Osteocyte (in vitro differentiated cells): ENCODE data around the gene CLMN. TPM values are rescaled to one million over a fixed set of nuclear protein-coding genes. Genes with fewer than 3 reads are reported as not detected.
A peak's percentile ranks its signal among the peaks of the same experiment; 100 is the strongest.

Source experiments
- DNase-seq: peaks from one replicate; pipeline ENCODE4 v3.0.0; 2021; ENCODE audit warnings: mixed read lengths; ENCODE audit not compliant: unreplicated experiment; ENCODE audit errors: extremely low spot score
- H3K27ac Mint-ChIP-seq: one replicate; pipeline ENCODE4 v1.8.0; 2021; ENCODE audit warnings: mild to moderate bottlenecking, mixed read lengths; ENCODE audit not compliant: unreplicated experiment
- H3K27me3 Mint-ChIP-seq: one replicate; pipeline ENCODE4 v1.8.0; 2021; ENCODE audit warnings: mixed read lengths; ENCODE audit not compliant: unreplicated experiment
- H3K36me3 Mint-ChIP-seq: one replicate; pipeline ENCODE4 v1.8.0; 2021; ENCODE audit warnings: mixed read lengths; ENCODE audit not compliant: unreplicated experiment
- H3K4me1 Mint-ChIP-seq: one replicate; pipeline ENCODE4 v1.8.0; 2021; ENCODE audit warnings: mixed read lengths; ENCODE audit not compliant: unreplicated experiment
- H3K4me3 Mint-ChIP-seq: one replicate; pipeline ENCODE4 v1.8.0; 2021; ENCODE audit warnings: mild to moderate bottlenecking, moderate library complexity, mixed read lengths; ENCODE audit not compliant: unreplicated experiment
- H3K9me3 Mint-ChIP-seq: one replicate; pipeline ENCODE4 v1.8.0; 2021; ENCODE audit warnings: mixed read lengths; ENCODE audit not compliant: unreplicated experiment
- CTCF ChIP-seq: fragments of 200-600 bp; sonication (generic); IDR thresholded peaks from 2 replicates; pipeline ENCODE4 v1.5.0; 2021; ENCODE audit warnings: antibody characterized with exemption, mild to moderate bottlenecking, moderate library complexity
- total RNA-seq: library from RNA; stranded (reverse); gene quantifications from 2 replicates; pipeline ENCODE4 v1.2.1, GENCODE V29; 2021

The CLMN gene
- total RNA-seq, 1 donor from 2014 or later = 5.4 TPM

DNA sequence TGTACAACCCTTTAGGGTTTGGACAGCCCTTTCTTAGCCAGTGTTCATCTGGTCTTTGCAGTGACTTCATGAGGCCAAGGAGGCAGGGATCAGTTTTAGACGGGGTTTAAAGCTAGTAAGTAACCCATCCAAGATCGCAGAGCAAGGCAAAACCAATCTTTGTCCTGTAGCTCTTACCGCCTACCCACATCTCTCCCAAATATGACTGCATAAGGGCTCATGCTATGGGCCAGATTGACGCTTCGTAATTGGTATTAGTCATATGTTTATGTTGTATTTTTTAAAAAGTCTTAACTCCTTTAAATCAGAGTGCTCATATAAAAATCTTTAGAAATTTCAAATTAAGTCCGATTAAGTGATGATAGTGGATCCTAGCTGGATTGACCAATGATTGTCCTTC is 3.7 kb upstream of the CLMN start:
- Mint-ChIP-seq H3K27me3 (peaks cover 12% of the 10 kb centered on the region), H3K9me3 (no peaks in the 10 kb centered on the region), H3K4me3 (no peak overlapping the region), H3K27ac (no peak overlapping the region), H3K4me1 (peaks cover 32% of the 10 kb centered on the region), H3K36me3 (no peaks in the 10 kb centered on the region)
- no peak for DNase-seq
- no peak for TF ChIP-seq CTCF

- peaks cover 6% of the 10 kb centered on the region for H3K27me3 Mint-ChIP-seq
- no peaks in the 10 kb centered on the region for H3K36me3 Mint-ChIP-seq
- TF ChIP-seq CTCF = no peak
- no peak overlapping the region for H3K4me3 Mint-ChIP-seq
- no peak for DNase-seq
- H3K4me1 Mint-ChIP-seq = peaks cover 34% of the 10 kb centered on the region
- peak overlapping the region; percentile 1 for H3K27ac Mint-ChIP-seq
- H3K9me3 Mint-ChIP-seq = no peaks in the 10 kb centered on the region
Observed at GRCh38 chr14:95322651-95323050, 2.9 kb upstream of the CLMN start.

DNA sequence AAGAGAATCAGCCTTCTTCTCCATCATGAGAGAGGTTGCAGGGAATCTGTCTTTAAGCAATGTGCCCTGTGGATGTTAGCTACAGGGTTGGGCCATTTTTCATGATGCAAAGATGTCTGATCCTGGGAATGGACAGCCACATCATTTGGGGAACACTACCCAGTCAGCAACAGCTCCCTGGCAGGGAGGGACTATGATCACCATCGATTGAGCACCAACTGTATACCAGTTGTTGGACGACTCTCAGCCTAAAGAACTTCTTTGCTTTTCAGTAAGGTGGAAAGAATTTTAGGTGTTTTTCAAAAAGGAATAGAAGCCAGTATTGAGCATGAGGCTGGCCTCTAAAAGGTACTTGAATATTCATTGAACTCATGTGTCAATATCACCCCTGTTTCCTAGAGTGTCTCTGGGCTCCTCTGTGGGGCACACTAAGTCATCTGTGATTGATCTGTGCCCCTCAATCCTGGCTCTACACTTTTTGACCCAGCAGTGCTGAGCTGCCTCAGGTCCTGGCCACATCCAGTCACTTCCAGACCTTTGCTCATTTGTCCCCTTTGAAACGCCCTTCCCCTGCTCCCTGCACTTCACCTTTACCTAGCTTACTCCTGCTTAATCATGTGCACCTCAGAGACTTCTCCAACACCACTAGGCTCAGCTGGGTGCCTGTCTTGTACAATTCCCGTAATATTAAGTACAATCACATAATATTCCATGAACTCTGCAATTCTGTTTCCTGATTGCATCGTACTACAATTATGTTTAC is 2.2 kb upstream of the CLMN start:
- TF ChIP-seq CTCF = no peak
- Mint-ChIP-seq H3K9me3 (no peaks in the 10 kb centered on the region), H3K27me3 (peaks cover 5% of the 10 kb centered on the region), H3K4me3 (peak overlapping the region; percentile 38), H3K4me1 (peaks cover 34% of the 10 kb centered on the region), H3K27ac (peak overlapping the region; percentile 12), H3K36me3 (no peaks in the 10 kb centered on the region)
- DNase-seq = no peak

GRCh38 chr14:95320955-95321600 is 1.4 kb upstream of the CLMN start:
- no peaks in the 10 kb centered on the region for H3K27me3 Mint-ChIP-seq
- H3K36me3 Mint-ChIP-seq = no peaks in the 10 kb centered on the region
- H3K4me3 Mint-ChIP-seq = peak overlapping the region; percentile 68
- no peak for DNase-seq
- TF ChIP-seq CTCF = no peak
- peaks cover 34% of the 10 kb centered on the region for H3K4me1 Mint-ChIP-seq
- peak overlapping the region; percentile 14 for H3K27ac Mint-ChIP-seq
- no peaks in the 10 kb centered on the region for H3K9me3 Mint-ChIP-seq
